ENCODE measurements around the gene KIF1A. TPM values are rescaled to one million over a fixed set of nuclear protein-coding genes. Genes with fewer than 3 reads are reported as not detected.

Gene KIF1A
- total and polyA plus RNA-seq, 2 of the 13 experiments (the other 11 are each of a cell fraction or from before 2014, with no cell fraction given): 0.01 TPM; not detected in 1

- H3K4me3 ChIP-seq (replicated peaks in 1 of 3; ENCODE audit: insufficient read depth in 1 of 3, low read depth in 2 of 3, low read length in 3 of 3): peak overlapping the region in 2 of 3 experiments; percentile 9 to 63; a peak in 3 of 6 replicates
- DNase-seq (ENCODE audit: low spot score): peak; percentile 87
- H3K27ac ChIP-seq (ENCODE audit: extremely low read length, insufficient read depth, low read length): peak overlapping the region; percentile 88
- no peak for TF ChIP-seq JUND (CRISPR knock-in tag; IDR thresholded peaks at IDR 0.05)
- TF ChIP-seq POLR2AphosphoS5 (IDR thresholded peaks at IDR 0.05; ENCODE audit: low read depth, low read length): no peak; the same call in 1 of the 2 replicates
- TF ChIP-seq NR2C2 (CRISPR knock-in tag; IDR thresholded peaks at IDR 0.05; ENCODE audit: borderline replicate concordance): peak; percentile 93
- no peak for TF ChIP-seq BRD4 (CRISPR knock-in tag; IDR thresholded peaks at IDR 0.05)
- TF ChIP-seq NKX3-1 (CRISPR knock-in tag; IDR thresholded peaks at IDR 0.05): 0 out of 2 replicates have a peak, but pooled peaks have one; percentile 60
- TF ChIP-seq NCOA2 (CRISPR knock-in tag; IDR thresholded peaks at IDR 0.05): no peak
- TF ChIP-seq ZNF136 (CRISPR knock-in tag; IDR thresholded peaks at IDR 0.05; ENCODE audit: low read depth): no peak
- TF ChIP-seq ZNF619 (CRISPR knock-in tag; IDR thresholded peaks at IDR 0.05): no peak
- TF ChIP-seq STAT5B (CRISPR knock-in tag; IDR thresholded peaks at IDR 0.05): no peak
- no peak for TF ChIP-seq MAFF (IDR thresholded peaks at IDR 0.05; ENCODE audit: low read depth, low read length)
- no peak for TF ChIP-seq ZNF530 (CRISPR knock-in tag; IDR thresholded peaks at IDR 0.05; ENCODE audit: low read depth)
- peak; percentile 19 for TF ChIP-seq ARNT2 (CRISPR knock-in tag; IDR thresholded peaks at IDR 0.05; ENCODE audit: low read depth)
- TF ChIP-seq, protein P1, sequence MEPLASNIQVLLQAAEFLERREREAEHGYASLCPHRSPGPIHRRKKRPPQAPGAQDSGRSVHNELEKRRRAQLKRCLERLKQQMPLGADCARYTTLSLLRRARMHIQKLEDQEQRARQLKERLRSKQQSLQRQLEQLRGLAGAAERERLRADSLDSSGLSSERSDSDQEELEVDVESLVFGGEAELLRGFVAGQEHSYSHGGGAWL (CRISPR knock-in tag; IDR thresholded peaks at IDR 0.05): no peak
- TF ChIP-seq ZNF709 (CRISPR knock-in tag; IDR thresholded peaks at IDR 0.05): no peak
- no peak for TF ChIP-seq IKZF4 (CRISPR knock-in tag; IDR thresholded peaks at IDR 0.05; ENCODE audit: borderline replicate concordance, low read depth, not compliant biosample characterization)
- TF ChIP-seq ZNF234 (CRISPR knock-in tag; conservative IDR thresholded peaks at IDR 0.05): no peak
- TF ChIP-seq, protein P2, sequence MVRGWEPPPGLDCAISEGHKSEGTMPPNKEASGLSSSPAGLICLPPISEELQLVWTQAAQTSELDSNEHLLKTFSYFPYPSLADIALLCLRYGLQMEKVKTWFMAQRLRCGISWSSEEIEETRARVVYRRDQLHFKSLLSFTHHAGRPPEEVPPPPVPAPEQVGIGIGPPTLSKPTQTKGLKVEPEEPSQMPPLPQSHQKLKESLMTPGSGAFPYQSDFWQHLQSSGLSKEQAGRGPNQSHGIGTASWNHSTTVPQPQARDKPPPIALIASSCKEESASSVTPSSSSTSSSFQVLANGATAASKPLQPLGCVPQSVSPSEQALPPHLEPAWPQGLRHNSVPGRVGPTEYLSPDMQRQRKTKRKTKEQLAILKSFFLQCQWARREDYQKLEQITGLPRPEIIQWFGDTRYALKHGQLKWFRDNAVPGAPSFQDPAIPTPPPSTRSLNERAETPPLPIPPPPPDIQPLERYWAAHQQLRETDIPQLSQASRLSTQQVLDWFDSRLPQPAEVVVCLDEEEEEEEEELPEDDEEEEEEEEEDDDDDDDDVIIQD (CRISPR knock-in tag; IDR thresholded peaks at IDR 0.05; ENCODE audit: low read depth): no peak; the same call in 1 of the 2 replicates
- TF ChIP-seq SOX13 (IDR thresholded peaks at IDR 0.05): no peak
- peak in 1 of 2 experiments; percentile 51; a peak in 2 of 4 replicates for TF ChIP-seq SOX13 (CRISPR knock-in tag; conservative IDR thresholded peaks at IDR 0.05 in 1 of 2, IDR thresholded peaks at IDR 0.05 in 1 of 2)
- TF ChIP-seq ZNF577 (CRISPR knock-in tag; IDR thresholded peaks at IDR 0.05; ENCODE audit: borderline replicate concordance, low read depth): no peak
- no peak for TF ChIP-seq KLF11 (CRISPR knock-in tag; IDR thresholded peaks at IDR 0.05)
- no peak; the same call in 1 of the 2 replicates for TF ChIP-seq ZKSCAN8 (CRISPR knock-in tag; IDR thresholded peaks at IDR 0.05; ENCODE audit: borderline replicate concordance)
- TF ChIP-seq MTA1 (CRISPR knock-in tag; IDR thresholded peaks at IDR 0.05; ENCODE audit: borderline replicate concordance): peak; percentile 46; the same call in 1 of the 2 replicates
- no peak for TF ChIP-seq HDAC6 (IDR thresholded peaks at IDR 0.05; ENCODE audit: low read depth, low read length)
These were observed 36.3 kb upstream of the KIF1A start for GRCh38 chr2:240856151-240856980.

More at GRCh38 chr2:240856151-240856980, 36.3 kb upstream of the KIF1A start:
- WGBS (ENCODE audit: low lambda C conversion rate): 0% methylated on average over 5 of the region's 21 CpGs
- peaks cover 3 to 23% of the 10 kb centered on the region in 2 experiments; a peak in 3 of 5 replicates for H3K27me3 ChIP-seq (ENCODE audit: control insufficient read depth in 1 of 2, insufficient read depth in 2 of 2, low read length in 2 of 2)
- CTCF ChIA-PET (ENCODE audit: low intra/inter-chr PET ratio, low total read pairs): interaction anchor here (0.6 to 2.8 kb wide), 6 partner anchors 18 to 134 kb away, joined by 3 to 25 read pairs (median 7); no protein-coding TSS in a partner anchor
- in situ Hi-C loops (cut with HindIII; ENCODE audit: extremely low pct_ligation_motif_present, low pct_unique_long_range_greater_than_20kb) (loop anchor here (5.0 to 25.0 kb wide), 2 partner anchors 46 to 781 kb away; partner anchors contain the start of genes ATG4B and THAP4), intact Hi-C loops (cut with micrococcal nuclease; ENCODE audit: unreplicated experiment) (loop anchor here (1.0 to 10.0 kb wide), 4 partner anchors 46 to 368 kb away; no protein-coding TSS in a partner anchor)
- FAIRE-seq: no peak
- no peak overlapping the region for H2AFZ ChIP-seq (ENCODE audit: low read length)
- peak overlapping the region; percentile 62 for H3K9ac ChIP-seq (ENCODE audit: insufficient read depth, low read depth, low read length)
- no peaks in the 10 kb centered on the region for H3K36me3 ChIP-seq (replicated peaks in 1 of 2; ENCODE audit: control insufficient read depth in 1 of 2, insufficient read depth in 2 of 2, low read length in 2 of 2)
- peaks cover 46% of the 10 kb centered on the region for H3K4me1 ChIP-seq (ENCODE audit: insufficient read depth, low read length)
- no peaks in the 10 kb centered on the region for H4K20me1 ChIP-seq (ENCODE audit: insufficient read depth, low read length)
- POLR2A ChIA-PET: interaction anchor here (1.1 to 3.0 kb wide), 12 partner anchors 12 to 368 kb away, joined by 3 to 83 read pairs (median 8); partner anchors contain the start of genes AGXT, MAB21L4, PASK and PPP1R7
- no peaks in the 10 kb centered on the region for H3K9me3 ChIP-seq (ENCODE audit: low read length)
- BruUV-seq (replicated peaks): no TSS peak
- ATAC-seq: peak; percentile 86
- peak overlapping the region; percentile 90 for H3K4me2 ChIP-seq (ENCODE audit: low read depth, low read length)
- no peaks in the 10 kb centered on the region for H3K79me2 ChIP-seq (ENCODE audit: insufficient read depth, low read length)
